Activated CD4-positive, CD25-positive, alpha-beta regulatory T cell treated with anti-CD3 and anti-CD28 coated beads, Interleukin-2, amount 50 U/mL, for 16 hours (primary cell): ENCODE measurements around the gene CTCFL.

ENCODE experiments used
- DNase-seq: peaks from one replicate; pipeline ENCODE4 v3.0.0-alpha.2; 2020; ENCODE audit warnings: low read depth, low spot score

Gene CTCFL

DNA sequence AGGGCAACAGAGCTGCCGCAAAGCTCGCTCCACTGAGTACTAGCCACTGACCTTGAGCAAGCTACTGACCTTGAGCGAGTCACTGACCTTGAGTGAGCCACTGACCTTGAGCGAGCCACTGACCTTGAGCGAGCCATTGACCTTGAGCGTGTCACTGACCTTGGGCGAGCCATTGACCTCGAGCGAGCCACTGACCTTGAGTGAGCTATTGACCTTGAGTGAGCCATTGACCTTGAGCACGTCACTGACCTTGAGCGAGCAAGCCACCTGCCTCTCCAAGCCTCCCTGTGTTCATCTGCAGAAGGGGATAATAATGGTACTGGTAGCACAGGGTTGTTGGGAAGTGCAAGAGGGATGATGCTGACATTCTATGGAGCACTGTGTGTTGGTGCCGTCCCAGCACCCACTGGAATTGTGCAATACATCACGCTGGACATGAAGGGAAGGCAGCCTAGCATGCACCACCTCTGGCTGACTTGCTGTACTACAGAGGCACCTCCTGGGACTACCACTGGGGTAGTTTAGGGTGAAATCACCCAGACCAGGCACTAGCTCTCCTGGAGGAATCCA lies 60.2 kb downstream of the CTCFL start:
- no peak for DNase-seq

DNA sequence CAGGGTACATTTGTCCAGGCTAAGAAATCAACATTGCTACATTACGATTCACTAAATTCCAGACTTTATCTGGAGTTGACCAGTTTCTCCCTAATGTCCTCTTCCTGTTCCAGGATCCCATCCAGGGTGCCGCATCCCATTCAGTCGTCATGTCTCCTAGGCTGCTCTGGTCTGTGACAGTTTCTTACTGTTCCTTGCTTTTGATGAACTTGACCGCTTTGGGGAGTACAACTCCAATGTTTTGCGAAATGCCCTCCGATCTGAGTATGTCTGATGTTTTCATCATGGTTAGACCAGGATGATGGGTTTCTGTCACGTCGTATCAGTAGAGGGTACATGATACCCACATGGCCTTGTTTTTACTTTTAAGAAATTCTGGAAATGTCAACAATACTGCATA lies 62.2 kb downstream of the CTCFL start:
- no peak for DNase-seq

DNA sequence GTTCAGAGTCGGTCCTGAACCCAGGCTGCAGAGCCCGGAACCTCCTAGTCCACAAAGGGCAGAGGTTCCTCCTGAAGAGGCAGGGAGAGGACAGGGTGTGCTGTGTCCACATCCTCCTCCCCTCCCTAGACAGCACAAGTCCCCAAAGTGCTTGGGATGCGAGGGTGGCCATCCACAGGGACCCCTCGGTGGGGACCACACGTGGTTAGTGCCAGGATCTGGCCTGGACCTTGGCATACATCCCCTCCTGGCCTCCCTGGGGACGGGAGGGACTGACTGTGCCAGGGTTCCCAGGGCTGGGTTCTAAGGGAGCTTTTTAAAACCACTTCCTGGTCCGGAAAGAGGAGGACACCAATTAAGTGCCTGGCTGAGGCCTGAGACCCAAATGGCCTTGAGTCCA lies 63.2 kb downstream of the CTCFL start:
- DNase-seq, result no peak

DNA sequence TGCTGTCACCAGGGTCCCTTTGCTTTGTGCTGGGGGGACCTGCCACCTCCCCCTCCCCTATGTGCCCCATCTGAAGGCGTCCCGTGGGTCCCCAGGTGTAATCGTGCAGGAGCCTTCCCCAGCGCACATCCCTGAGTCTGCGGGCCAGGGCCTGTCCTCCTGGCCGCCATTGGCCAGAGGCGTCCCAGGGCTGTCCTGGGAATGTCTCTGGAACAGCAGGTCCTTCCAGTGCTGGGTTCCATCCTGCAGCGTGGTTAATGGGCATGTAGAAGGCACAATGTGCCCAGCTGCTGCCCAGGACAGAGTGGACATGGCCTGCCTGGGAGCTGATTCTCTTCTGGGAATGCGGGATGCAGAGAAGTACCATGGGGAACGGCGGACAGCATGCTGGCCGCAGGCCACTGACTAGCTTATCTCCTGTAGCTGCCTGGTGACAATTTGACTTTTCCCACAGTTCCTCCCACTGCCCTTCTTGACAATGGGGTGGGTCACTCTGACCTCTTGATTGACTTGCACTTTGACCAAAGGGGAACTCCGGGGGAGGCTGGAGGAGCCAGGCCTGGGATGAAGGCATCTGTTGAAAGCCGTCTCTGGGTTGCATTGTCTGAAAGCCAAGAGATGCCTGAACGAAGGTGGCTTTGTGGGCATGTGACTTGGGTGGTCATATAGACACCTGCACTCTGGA lies 64.0 kb downstream of the CTCFL start:
- no peak for DNase-seq

DNA sequence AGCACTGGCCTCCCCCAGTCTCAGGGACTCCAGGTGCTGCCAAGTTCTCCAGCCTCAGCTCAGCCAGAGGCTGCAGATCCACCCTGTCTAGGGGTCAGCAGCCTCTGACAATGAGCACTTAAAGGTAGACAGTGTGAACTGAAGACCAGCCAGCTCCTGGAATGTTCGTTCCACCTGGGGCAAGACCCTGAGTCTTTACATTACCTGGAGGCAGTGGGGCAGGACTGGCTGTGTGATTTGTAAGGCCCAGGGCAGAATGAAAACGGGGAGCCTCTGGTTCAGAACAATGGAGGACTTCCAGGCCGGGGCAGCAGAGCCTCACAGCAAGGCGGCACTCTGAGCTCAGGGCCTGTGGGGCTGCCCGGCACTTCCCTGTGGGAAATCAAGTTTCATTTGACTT lies 65.0 kb downstream of the CTCFL start:
- no peak for DNase-seq

DNA sequence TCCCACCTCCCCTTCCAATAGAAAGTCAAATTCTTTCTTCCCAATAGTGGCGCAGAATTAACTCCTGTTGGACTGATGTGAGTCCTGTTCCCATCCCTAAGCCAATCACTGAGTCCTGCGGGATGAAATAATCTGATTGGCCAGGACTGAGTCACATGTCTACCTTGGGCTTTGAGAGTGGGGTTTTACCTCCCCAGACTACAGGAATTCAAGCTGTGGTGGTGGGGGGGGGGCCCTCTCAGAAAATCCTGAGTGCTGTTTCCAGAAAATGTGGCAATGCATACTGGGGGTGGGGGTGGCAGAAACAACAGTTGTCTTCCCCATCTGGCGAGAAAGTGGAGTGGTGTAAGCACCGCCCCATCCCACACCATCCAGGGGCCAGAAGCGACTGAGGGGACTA lies 65.7 kb downstream of the CTCFL start:
- DNase-seq, result no peak

DNA sequence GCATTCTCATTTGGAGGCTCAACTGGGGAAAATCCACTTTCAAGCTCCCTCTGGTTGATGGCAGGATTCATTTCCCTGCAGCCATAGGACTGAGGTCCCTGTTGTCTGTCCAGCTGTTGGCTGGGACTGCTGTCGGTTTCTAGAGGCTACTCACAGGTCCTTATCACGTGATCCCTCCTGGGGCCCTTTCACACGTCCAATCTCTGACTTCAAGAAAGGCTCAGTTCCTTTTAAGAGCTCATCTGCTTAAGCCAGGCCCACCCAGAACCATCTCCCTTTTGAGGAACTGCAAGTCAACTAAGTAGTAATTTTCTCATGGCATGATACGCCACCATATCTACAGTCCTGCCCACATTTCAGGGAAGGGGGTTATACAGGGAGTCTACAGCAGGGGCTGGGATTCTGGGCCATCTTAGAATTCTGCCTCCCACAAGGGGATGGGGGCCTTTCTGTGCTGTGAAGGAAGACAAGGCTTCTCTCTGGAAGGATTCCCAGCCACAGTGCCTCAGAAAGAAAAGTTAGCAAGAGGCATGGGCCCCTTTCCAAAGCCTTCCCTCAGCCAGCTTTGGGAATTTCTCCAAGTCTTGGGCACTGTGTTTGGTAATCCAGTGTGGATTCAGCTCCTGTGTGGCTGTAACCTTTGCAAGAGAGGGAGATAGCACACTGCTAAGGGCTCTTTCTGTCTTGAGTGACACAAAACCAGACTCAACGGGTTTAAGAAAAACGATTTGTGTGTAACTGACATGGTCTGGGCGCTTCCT lies 66.4 kb downstream of the CTCFL start:
- DNase-seq, result no peak

DNA sequence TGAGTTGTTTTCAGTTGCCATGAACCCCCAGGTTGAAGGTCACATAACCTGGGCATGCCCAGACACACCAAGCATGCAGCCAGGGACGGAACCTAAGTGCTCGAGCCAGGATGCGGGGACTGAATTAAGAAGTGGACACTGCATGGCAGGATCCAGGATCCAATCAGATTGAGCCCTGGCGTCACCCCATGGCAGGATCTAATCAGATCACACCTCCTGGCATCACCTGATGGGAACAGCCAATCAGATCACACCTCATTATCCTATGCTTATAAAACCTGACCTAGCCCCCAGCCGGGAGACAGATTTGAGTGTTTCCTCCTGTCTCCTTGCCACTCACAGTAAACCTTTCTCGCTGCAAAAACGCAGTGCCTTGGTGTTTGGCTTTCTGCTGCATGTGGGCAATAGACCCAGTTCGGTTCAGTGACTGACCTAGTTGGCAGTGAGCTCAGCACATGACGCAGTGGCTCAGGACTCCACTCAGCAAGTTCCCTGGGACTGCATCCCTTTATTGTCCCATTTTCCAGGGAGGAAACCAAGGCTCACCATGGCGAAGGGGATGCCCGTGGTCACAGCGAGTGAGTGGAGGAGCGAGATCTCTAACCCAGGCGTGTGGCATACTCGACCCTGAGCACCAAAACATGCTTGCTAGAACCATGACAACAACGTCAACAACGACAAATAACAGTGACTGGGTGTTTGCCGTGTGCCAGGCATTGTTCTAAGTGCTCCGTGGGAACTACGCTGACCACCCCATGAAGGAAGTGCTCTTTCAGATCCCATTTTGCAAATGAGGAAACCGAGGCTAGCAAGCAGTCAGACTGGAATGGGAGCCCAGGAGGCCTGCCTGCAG lies 67.5 kb downstream of the CTCFL start:
- DNase-seq, result no peak

DNA sequence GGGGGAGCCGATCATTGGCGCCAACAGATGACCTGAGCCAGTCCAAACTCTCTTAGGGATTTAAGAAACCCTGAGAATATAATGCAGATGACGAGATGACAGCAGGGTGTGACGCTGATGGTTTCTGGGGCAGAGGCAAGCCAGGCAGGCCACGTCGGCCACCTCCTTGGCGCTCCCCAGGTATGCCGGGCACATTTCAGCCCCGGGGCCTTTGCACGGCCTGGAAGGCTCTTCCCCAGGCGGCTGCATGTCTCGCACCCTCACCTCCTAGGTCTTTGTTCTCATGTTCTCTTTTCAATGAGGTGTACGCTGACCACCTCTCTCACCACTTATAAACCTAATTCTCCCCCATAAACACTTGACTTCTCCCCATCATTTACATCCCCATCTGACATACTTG lies 68.8 kb downstream of the CTCFL start:
- no peak for DNase-seq

DNA sequence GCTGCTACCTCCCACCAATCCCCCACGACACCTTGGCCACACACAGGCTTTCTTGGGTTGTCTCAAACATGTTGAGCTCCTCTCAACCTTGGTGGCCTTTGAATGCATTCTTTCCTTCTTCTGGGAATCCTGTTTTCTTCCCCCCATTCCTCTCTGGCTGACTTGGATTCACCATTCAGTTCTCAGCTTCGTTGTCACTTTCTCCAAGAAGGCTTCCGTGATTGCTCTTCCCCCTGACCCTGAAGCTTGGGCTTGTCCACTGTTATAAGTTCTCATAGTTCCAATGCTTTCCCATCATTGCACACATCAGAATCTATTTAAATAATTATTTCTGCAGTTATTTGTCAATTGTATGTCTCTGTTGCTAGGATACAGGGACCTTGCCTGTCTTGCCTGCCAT lies 69.6 kb downstream of the CTCFL start:
- no peak for DNase-seq

DNA sequence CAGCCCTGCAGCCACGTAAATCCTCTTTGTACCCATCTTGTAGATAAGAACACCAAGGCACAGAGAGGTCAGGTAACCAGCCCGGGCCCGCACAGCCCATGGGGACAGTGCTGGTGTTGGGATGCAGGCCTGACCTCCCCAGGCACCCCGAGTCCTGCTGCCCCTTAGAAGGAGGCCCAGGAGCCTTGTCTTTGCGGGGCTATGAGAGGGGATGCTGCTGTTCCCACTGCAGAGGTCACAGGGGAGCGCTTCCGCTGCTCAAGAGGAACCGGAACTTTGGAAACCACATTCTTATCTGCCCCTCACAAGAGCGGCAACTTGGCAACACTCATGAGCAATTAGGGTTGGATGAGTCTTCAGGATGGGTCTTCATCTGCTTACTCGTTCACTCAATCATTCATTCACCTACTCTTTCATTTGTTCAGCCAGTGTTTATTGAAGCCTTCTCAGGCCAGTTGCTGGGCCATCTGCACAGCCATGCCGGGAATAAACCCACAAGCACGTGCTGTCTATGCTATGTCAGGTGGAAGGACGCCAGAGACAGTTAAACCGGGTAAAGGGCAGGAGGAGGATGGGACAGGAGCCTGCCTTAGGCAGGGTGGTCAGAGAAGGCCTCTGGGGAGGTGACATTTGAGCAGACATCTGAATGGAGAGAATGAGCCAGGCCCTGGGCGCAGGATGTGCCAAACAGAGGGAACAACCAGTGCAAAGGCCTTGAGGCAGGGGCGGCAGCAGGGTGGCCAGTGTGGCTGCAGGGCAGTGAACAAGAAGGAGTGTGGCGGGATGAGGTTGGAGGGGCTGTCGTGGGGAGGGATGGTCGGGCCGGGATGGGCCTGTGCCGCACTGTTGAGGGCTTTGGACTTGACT lies 72.9 kb downstream of the CTCFL start:
- no peak for DNase-seq

DNA sequence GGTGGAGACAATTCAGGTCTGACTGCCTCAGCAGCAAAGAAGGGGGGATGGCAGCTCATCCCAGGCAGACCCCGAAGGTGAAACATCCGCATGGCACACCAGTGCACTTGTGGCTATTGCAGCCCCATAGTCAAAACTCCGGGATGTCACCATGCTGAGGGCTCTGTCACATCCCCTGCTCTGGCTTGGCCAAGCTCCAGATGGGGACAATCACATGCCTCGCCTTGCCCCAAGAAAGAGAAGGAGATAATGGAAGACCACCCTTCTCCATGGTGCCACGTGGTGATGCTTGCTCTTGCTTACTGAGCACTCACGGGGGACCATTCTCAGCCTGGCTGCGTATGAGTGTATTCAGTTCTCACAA lies 73.5 kb downstream of the CTCFL start:
- DNase-seq, result no peak

DNA sequence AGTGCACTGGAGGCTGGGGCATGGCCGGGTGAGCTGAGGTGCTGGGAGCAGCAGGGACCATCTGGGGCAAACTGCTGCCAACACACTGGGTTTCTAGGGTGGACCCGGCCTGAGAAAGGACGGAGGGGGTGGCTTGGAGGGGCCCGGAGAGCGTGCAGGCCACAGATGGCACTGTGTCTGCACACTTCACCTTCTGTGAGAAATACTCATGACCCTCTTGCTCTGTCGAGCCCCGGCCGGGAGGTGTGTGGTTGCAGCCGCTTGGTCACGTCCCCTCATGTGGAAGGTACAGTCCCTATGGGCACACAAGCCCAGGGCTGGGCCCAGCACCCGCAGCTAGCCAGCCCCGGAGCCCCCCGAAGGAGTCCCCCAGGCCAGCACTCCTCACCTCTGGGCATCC lies 74.0 kb downstream of the CTCFL start:
- DNase-seq, result no peak

DNA sequence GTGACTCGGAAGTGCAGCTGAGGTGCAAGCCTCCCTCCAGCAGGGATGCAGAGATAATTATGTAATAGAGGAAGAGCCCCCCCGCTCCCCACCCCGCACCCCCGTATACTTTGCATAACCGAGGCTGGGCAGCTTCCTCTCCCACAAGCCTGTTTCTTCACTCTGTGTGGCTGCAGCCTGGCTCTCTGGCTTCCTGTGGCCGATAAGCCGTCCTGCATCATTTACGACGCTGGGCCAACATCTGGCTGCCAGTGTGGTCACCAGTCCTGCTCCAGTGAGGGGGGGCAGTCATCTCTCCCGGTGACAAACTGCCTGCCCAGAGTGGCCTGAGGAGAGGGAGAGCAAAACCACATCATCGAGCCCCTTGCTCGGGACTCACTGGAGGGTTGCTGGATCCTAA lies 74.5 kb downstream of the CTCFL start:
- DNase-seq, result no peak

DNA sequence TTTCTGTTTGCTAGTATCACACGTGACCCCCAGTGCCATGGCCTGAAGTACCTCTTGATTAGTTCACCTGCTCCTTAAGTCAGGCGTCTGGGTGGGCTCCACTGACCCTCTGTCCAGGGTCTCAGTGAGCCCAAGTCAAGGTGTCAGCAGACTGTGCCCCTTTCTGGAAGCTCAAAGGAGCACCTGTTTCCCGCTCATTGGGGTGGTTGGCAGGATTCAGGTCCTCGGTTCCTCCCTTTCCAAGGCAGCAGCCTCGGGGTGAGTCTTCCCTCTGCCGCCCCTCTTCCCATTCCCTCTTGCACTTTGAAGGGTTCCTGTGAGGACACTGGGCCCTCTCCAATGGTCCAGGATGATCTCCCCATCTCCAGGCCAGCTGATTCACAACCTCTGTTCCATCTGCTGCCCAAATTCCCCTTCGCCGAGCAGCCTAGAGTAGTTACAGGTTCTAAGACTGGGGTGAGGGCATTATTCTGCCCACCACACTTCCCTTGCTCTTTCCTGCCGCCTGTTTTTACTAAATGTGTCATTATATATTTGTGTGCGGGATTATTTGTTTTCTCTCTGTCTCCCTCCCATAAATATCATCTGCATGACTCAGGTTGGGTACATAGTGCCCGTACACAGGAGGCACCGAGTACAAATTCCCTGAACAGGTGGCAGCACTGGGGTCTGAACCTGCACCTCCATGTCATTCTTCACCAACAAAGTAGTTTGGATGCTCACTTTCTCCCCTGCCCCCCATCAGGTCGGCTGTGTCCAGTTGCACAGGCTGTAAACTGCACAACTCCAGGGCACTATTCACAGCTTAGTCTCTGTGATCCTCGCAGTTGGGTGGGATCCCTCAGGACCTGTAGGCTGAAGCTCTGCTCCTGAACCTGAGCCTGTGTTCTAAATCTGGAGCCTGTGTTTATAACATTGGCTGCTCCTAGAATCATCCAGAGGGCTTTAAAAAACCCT lies 75.3 kb downstream of the CTCFL start:
- DNase-seq, result no peak

DNA sequence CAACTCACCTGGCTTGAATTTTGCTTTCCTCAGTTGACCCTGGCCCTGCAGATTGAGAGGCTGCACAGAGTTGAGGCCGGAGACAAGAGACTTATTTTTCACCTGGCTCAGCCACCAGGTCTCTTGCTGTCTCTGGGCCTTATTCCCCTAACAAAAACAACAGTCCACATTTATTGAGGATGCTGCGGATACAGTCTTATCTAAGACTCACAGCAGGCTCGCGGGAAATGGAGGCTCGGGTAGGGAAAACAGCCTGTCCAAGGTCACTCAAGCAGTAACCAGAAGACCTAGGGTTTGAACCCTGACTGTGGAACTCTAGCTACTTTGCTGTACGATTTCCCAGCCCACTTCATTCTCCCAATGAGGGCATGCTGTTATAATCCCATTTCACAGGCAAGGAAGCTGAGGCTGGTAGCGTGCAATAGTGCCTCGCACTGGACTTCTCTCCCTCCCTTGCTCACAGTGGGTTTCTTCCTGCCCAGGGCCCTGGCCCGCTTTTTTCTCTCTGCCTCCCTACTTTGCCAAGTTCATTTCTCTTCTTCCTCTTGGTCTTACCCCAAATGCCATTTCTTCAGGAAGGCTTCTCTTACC lies 76.1 kb downstream of the CTCFL start:
- no peak for DNase-seq
